Epithelial cell of esophagus (primary cell): ENCODE results near the gene ACTL8.
"Not testable (repeated sequence)": the region's sequence is repeated elsewhere in the genome, so short reads cannot be mapped to it uniquely, and the experiment has no call there.

Experiments
- DNase-seq: peaks from one replicate; pipeline ENCODE4 v3.0.0; 2010; ENCODE audit warnings: low read depth
- H3K4me3 ChIP-seq: 2 replicates; pipeline ENCODE4 v1.5.1; 2011; ENCODE audit warnings: mild to moderate bottlenecking, low read length, control low read depth
- TF ChIP-seq, protein P1 (sequence below): IDR thresholded peaks from 2 replicates; pipeline ENCODE4 v1.5.1; 2011; ENCODE audit warnings: low read depth, mild to moderate bottlenecking, low read length, control low read depth, inconsistent platforms; ENCODE audit not compliant: insufficient read depth; ENCODE audit errors: missing control alignments

The ACTL8 gene

DNA sequence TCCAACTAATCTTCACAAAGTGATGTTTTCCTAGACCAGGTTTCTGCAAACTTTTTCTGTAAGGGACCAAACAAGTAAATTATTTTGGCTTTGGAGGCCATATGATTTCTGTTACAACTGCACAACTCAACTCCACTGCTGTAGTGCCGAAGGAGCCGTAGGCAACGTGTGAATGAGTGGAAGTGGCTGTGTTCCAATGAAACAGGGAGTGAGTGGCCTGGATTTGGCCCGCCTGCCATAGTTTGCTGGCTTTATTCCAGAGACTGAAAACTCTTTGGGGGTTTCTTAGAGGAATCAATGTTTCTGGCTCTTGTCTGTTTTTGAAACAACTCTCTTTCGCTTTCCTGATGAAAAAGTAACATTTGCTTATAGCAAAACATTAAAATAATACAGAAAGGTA is 12.6 kb upstream of the ACTL8 start:
- TF ChIP-seq, protein P1, sequence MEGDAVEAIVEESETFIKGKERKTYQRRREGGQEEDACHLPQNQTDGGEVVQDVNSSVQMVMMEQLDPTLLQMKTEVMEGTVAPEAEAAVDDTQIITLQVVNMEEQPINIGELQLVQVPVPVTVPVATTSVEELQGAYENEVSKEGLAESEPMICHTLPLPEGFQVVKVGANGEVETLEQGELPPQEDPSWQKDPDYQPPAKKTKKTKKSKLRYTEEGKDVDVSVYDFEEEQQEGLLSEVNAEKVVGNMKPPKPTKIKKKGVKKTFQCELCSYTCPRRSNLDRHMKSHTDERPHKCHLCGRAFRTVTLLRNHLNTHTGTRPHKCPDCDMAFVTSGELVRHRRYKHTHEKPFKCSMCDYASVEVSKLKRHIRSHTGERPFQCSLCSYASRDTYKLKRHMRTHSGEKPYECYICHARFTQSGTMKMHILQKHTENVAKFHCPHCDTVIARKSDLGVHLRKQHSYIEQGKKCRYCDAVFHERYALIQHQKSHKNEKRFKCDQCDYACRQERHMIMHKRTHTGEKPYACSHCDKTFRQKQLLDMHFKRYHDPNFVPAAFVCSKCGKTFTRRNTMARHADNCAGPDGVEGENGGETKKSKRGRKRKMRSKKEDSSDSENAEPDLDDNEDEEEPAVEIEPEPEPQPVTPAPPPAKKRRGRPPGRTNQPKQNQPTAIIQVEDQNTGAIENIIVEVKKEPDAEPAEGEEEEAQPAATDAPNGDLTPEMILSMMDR = no peak
- no peak for DNase-seq
- H3K4me3 ChIP-seq = no peak overlapping the region

DNA sequence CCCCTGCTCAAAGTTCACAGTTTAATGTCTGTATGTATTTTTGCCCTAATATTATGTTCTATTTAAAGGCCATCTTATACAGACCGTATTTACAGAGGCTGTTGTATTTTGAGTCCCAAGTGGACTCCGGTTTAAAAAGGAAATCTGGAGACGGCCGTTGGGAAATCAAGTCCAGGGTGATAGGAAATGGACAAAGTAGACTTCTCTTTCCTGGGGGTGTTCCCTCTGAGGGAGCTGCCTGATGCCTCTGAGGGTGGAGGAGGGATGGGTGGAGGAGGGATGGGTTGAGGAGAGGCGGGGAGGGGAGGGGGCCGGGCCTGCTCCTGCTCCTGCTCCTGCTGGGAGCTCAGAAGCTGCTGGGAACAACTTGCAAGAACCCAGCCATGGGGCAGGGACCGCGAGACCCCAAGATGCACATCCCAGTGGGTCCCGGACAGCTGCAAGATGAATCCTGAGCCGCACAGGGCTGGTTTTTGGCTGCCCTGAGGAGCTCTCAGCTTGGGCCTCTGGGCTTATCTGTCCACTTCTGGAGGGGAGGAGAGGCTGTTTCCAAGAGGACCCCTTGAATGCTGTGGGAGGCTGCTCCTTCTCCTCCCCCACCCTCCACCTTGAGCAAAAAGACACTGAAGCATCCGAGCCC is 12.0 kb upstream of the ACTL8 start:
- TF ChIP-seq, protein P1 = no peak
- H3K4me3 ChIP-seq = no peak overlapping the region
- no peak for DNase-seq

DNA sequence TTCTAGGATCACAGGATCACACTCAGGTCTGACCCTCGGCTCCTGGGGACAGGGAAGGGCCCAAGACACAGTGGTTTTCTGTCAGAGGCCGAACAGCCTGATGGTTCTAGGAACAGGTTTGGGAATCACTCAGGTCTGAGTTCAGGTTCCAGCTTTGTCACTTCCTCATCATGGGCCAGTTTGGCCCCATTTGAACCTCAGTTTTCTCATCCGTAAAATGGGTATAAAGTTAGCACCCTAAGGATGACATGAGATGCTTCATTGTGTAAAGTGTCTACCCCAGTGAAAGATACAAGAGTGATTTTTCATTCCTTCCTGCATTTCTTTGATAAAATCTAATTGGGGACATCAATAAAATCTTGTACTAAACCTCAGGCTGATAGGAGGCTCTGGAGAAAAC is 11.2 kb upstream of the ACTL8 start:
- no peak overlapping the region for H3K4me3 ChIP-seq
- TF ChIP-seq, protein P1 = no peak
- no peak for DNase-seq

DNA sequence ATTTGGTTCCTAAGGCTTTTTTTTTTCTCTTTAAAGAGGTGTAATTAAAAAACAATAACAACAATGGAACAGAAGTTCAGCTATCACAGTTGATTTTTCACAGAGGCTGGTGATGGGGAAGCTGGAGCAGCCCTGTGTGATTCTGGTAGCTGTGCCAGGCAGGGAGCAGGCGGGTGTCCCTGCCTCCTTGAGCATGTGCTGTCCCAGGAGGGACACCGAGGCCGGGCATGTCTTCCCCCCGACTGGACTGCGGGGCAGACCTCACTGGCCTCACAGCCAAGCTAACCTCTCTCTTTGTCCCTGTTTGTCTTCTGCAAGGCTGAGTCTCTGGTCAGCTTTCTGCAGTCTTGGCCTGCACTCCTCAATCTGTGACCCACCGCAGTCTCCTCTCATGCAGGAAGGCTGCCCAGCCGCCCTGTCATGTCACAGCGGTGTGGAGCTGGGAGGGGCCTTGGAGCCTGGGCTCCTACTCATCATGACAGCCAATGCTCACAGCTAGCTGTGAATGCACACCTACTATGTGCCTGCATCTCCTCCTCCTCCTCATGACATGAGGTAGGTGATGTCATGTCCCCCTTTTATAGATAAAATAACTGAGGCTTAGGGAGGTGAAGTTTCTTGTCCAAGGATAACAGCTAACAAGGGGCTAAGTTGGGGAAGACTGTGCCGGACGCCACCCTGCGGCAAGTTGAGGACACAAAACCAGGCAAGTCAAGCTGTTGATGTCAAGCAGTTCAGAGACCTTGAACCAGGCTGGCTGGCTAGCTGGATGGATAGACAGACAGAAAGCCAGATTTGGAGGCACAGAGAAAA is 10.3 kb upstream of the ACTL8 start:
- TF ChIP-seq, protein P1 = no peak
- no peak for DNase-seq
- H3K4me3 ChIP-seq = no peak overlapping the region

DNA sequence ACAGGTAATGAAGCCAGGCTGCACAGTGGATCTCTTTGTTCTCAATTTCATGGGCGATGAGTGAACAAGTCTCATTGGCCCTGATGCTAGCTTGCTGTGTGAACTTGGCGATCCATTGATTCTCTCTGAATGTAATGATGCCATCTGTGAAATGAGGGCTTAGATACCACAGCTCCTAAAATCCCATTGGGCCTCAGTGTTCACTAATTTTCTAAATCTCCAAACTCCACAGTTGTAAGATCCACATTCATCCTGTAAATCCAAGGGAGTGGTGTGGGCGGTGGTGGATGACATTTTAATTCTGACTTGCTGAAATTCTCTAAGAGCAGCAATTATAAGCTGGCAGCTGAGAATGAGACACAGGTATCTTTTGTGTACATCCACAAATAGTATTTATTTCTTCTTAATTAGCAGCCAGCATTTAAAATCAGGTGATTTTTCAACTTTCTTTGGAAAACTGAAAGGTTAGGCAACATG is 9.6 kb upstream of the ACTL8 start:
- DNase-seq = no peak
- TF ChIP-seq, protein P1 = no peak
- H3K4me3 ChIP-seq = no peak overlapping the region

DNA sequence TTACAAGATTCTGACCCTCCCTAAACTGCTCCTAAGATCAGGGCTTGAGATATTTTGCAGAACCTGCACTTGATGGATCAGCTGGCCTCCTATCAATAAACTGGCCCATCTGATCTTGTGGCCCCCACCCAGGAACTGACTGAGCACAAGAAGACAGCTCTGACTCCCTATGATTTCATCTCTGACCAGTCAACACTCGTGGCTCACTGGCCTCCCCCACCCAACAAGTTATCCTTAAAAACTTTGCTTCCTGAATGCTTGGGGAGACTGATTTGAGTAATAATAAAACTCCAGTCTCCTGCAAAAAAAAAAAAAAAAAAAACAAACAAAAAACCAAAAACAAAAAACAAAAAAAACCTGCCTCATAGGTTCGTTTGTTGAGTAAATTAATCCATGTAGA is 8.9 kb upstream of the ACTL8 start:
- not testable (repeated sequence) for DNase-seq, H3K4me3 ChIP-seq

DNA sequence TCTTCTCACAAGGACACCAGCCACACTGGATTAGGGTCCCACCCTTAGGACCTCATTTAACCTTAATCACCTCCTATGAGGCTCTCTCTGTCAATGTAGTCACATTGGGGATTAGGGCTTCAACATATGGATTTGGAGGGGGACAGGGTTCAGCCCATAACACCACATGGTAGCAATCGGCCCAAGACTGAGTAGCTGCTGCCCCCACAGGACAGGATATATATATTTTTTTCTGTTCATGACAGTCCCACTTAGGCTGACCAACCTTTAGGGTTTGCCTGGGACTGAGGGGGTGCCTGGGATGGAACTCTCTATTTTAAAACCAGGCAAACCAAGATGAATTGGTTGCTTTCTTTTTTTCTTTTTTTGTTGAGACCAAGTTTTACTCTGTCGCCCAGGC is 8.2 kb upstream of the ACTL8 start:
- no peak overlapping the region for H3K4me3 ChIP-seq
- no peak for DNase-seq
- TF ChIP-seq, protein P1 = no peak
